Measurements from ENCODE around the gene PTK6.

Gene PTK6

GRCh38 chr20:63539441-63540370 lies 2.5 kb upstream of the PTK6 start:
- no peak for DNase-seq (ENCODE audit: low spot score)
- H3K4me3 ChIP-seq: no peak overlapping the region
- TF ChIP-seq, protein P1, sequence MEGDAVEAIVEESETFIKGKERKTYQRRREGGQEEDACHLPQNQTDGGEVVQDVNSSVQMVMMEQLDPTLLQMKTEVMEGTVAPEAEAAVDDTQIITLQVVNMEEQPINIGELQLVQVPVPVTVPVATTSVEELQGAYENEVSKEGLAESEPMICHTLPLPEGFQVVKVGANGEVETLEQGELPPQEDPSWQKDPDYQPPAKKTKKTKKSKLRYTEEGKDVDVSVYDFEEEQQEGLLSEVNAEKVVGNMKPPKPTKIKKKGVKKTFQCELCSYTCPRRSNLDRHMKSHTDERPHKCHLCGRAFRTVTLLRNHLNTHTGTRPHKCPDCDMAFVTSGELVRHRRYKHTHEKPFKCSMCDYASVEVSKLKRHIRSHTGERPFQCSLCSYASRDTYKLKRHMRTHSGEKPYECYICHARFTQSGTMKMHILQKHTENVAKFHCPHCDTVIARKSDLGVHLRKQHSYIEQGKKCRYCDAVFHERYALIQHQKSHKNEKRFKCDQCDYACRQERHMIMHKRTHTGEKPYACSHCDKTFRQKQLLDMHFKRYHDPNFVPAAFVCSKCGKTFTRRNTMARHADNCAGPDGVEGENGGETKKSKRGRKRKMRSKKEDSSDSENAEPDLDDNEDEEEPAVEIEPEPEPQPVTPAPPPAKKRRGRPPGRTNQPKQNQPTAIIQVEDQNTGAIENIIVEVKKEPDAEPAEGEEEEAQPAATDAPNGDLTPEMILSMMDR (IDR thresholded peaks at IDR 0.05): no peak
- no peak overlapping the region for H3K27ac ChIP-seq

DNA sequence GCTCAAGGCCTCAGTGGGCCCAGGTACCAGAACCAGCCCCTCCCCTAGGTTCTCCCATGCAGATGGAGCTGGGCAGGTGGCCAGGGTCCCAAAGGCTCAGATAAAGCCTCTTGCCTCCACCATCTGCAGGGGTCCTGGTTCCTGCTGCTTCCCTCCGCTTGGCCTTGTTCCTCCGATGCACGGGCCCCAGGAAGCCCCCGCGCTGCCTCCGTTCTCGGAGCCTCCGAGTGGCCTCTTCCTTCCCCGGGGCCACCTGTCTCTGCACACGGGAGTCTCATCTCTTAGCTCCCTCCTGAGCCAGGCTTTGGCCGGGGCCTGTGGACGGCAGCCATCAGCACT lies 1.9 kb upstream of the PTK6 start:
- Histone ChIP-seq H3K27ac (no peak overlapping the region), H3K4me3 (no peak overlapping the region)
- TF ChIP-seq, protein P1 (IDR thresholded peaks at IDR 0.05): no peak
- DNase-seq (ENCODE audit: low spot score): no peak

- TF ChIP-seq, protein P1 (IDR thresholded peaks at IDR 0.05): peak; percentile 9
- H3K27ac ChIP-seq: peak overlapping the region in 1 of 2 donors; percentile 56
- DNase-seq (ENCODE audit: low spot score): no peak
- peak overlapping the region; percentile 60 for H3K4me3 ChIP-seq
Measured at GRCh38 chr20:63538204-63539091, 1.3 kb upstream of the PTK6 start.

- peak overlapping the region; percentile 60 for H3K4me3 ChIP-seq
- no peak for DNase-seq (ENCODE audit: low spot score)
- H3K27ac ChIP-seq: peak overlapping the region in 1 of 2 donors; percentile 56
- TF ChIP-seq, protein P1 (IDR thresholded peaks at IDR 0.05): peak; percentile 97
Measured at GRCh38 chr20:63537525-63538203, 488 bp upstream of the PTK6 start.

GRCh38 chr20:63536241-63536977 lies 767 bp downstream of the PTK6 start:
- TF ChIP-seq, protein P1 (IDR thresholded peaks at IDR 0.05): no peak
- no peak overlapping the region for H3K4me3 ChIP-seq
- no peak overlapping the region for H3K27ac ChIP-seq
- DNase-seq (ENCODE audit: low spot score): no peak
